SK-N-MC (cell line): ENCODE measurements around the gene ELMO1.

Experiments used
- EZH2 ChIP-seq: fragments of 200-600 bp; sonication (generic); IDR thresholded peaks from one replicate; pipeline ENCODE4 v1.6.1; 2017; ENCODE audit warnings: antibody characterized with exemption
- FOXP2 ChIP-seq: optimal IDR thresholded peaks from 2 replicates; pipeline ENCODE3; 2011; ENCODE audit warnings: mild to moderate bottlenecking, moderate library complexity; ENCODE audit not compliant: insufficient read depth; ENCODE audit errors: extremely low read length, control extremely low read depth
- POLR2AphosphoS5 ChIP-seq: IDR thresholded peaks from 2 replicates; pipeline ENCODE4 v1.6.1; 2012; ENCODE audit warnings: mild to moderate bottlenecking, low read depth, low read length, borderline replicate concordance

- TF ChIP-seq POLR2AphosphoS5 = no peak
- TF ChIP-seq EZH2 = no peak
- no peak for TF ChIP-seq FOXP2
These were observed 588.0 kb downstream of the ELMO1 start for GRCh38 chr7:36860681-36861080.
